MCF 10A (cell line): ENCODE results near the gene SLIT3. TPM values are rescaled to one million over a fixed set of nuclear protein-coding genes. Genes with fewer than 3 reads are reported as not detected.

Source experiments
- BruUV-seq: library from RNA; stranded (reverse); fragments of 400-500 nt; replicated peaks from 2 replicates; lab custom pipeline; 2021; lab: Mats Ljungman, UMichigan
- CTCF ChIA-PET: fragments of 300-600 bp; sonication (Branson Sonifier 250); formaldehyde crosslinking; extraction: SDS; loops from one replicate; lab custom pipeline; 2021; ENCODE audit warnings: antibody characterized with exemption, inconsistent platforms; lab: Yijun Ruan, JAX
- POLR2A ChIA-PET: fragments of 300-600, 350-650 bp; sonication (Branson Sonifier 250); formaldehyde crosslinking; extraction: SDS; loops from one replicate; lab custom pipeline; 2020; ENCODE audit warnings: antibody characterized with exemption, inconsistent platforms; lab: Yijun Ruan, JAX
- DNase-seq: peaks from one replicate; pipeline ENCODE4 v3.0.0-alpha.2; 2018; ENCODE audit not compliant: unreplicated experiment
- H3K27ac Mint-ChIP-seq: one replicate; pipeline ENCODE4 v1.8.0; 2022; ENCODE audit warnings: mild to moderate bottlenecking, low read depth, mixed read lengths; ENCODE audit not compliant: unreplicated experiment
- H3K27me3 Mint-ChIP-seq: one replicate; pipeline ENCODE4 v1.8.0; 2022; ENCODE audit warnings: mixed read lengths; ENCODE audit not compliant: insufficient read depth, unreplicated experiment
- H3K36me3 Mint-ChIP-seq: one replicate; pipeline ENCODE4 v1.8.0; 2022; ENCODE audit warnings: mild to moderate bottlenecking, moderate library complexity, mixed read lengths; ENCODE audit not compliant: insufficient read depth, unreplicated experiment
- H3K4me1 Mint-ChIP-seq: one replicate; pipeline ENCODE4 v1.8.0; 2022; ENCODE audit warnings: mixed read lengths; ENCODE audit not compliant: insufficient read depth, unreplicated experiment
- H3K4me3 Mint-ChIP-seq: one replicate; pipeline ENCODE4 v1.8.0; 2022; ENCODE audit warnings: mild to moderate bottlenecking, moderate library complexity, mixed read lengths; ENCODE audit not compliant: unreplicated experiment
- H3K9me3 Mint-ChIP-seq: one replicate; pipeline ENCODE4 v1.8.0; 2022; ENCODE audit warnings: mixed read lengths; ENCODE audit not compliant: unreplicated experiment
- CTCF ChIP-seq: fragments of 200-600 bp; IDR thresholded peaks from one replicate; pipeline ENCODE4 v1.8.0; 2022; ENCODE audit warnings: antibody characterized with exemption, mild to moderate bottlenecking; ENCODE audit not compliant: unreplicated experiment
- intact Hi-C: fragments of 100-400 bp; cut with micrococcal nuclease; formaldehyde crosslinking; loops from 2 replicates; pipeline ENCODE4 v1.14.1; 2022
- total RNA-seq: library from RNA; stranded (reverse); gene quantifications from 2 replicates; pipeline ENCODE4 v1.2.3, GENCODE V29; 2022

SLIT3 gene
- total RNA-seq, 1 experiment from 2014 or later: 0.89 TPM

GRCh38 chr5:168796000-168796399, 504.9 kb downstream of the SLIT3 start:
- H3K27ac Mint-ChIP-seq: no peak overlapping the region
- H3K4me3 Mint-ChIP-seq: no peak overlapping the region
- no peak for DNase-seq
- intact Hi-C loops: no loop called here
- no peaks in the 10 kb centered on the region for H3K9me3 Mint-ChIP-seq
- H3K4me1 Mint-ChIP-seq: no peaks in the 10 kb centered on the region
- CTCF ChIA-PET: interaction anchor here (0.7 kb wide), 1 partner anchor 92 kb away, joined by 3 read pairs; no protein-coding TSS in a partner anchor
- POLR2A ChIA-PET: no interaction called here
- TF ChIP-seq CTCF: no peak
- BruUV-seq: no TSS peak
- H3K36me3 Mint-ChIP-seq: no peaks in the 10 kb centered on the region
- H3K27me3 Mint-ChIP-seq: no peaks in the 10 kb centered on the region

DNA sequence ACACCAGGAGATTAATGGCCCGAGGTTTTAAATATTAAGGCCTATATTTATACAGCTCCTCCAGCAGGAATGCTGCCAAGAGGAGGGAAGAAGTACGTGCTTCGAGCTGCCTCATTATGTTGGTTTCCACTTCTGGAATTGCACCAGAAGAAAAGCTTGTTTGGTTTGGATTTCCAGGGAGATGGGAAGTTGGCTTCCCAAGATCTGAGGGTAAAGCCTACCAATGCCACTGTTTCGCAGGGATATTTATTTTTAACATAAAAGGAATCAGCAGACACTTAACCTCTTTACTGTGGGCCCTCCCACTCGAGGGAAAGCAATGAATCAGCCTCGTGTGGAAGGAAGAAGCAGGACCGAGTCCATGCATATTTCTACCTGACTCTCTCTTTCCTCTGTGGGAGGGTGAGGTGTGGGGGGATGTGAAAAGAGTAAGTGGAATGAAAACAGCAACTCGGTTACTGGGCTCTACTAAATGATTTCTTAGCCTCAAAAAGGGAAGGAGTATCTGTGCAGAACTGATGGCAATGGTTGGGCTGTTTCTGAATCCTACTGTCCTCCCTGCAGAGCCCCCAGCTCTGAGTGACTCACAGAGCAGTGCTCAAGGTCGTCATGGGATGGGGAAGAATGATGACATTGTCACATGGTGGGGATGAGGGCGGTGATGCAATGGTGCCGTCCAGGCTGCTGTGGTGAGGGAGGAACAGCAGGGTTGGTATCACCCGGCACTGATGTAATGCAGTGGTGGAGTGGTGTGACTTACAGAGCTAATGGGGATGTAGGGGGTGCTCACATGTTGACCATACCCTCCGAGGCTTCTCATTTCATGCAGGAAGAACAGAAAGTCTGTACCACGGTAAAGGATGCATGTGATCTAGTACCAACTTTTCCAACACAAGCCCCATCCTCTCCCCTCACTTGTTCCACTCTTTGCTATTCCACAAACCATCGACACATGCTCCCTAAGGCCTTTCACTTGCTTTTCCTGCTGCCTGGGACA, 506.8 kb downstream of the SLIT3 start:
- BruUV-seq: no TSS peak
- intact Hi-C loops: no loop called here
- no peaks in the 10 kb centered on the region for H3K27me3 Mint-ChIP-seq
- H3K4me1 Mint-ChIP-seq: no peaks in the 10 kb centered on the region
- H3K9me3 Mint-ChIP-seq: no peaks in the 10 kb centered on the region
- ChIA-PET POLR2A (no interaction called here), CTCF (interaction anchor here (0.6 to 1.6 kb wide), 4 partner anchors 23 to 1306 kb away, joined by 3 to 4 read pairs (median 3); no protein-coding TSS in a partner anchor)
- peak; percentile 27 for DNase-seq
- H3K4me3 Mint-ChIP-seq: no peak overlapping the region
- H3K27ac Mint-ChIP-seq: no peak overlapping the region
- no peak for TF ChIP-seq CTCF
- no peaks in the 10 kb centered on the region for H3K36me3 Mint-ChIP-seq

DNA sequence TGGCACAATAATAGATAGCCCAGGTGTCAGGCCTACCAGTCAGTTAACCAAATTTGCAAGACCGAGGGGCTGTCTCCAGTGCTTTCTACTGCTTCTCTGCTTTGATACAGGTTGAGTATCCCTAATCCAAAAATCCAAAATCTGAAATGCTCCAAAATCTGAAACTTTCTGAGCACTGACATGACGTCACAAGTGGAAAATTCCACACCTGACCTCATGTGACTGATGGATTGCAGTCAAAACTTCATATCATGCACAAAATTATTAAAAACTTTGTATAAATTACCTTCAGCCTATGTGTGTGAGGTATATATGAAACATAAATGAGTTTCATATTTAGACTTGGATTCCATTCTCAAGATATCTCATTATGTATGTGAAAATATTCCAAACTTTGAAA, 508.3 kb downstream of the SLIT3 start:
- CTCF ChIA-PET: no interaction called here
- no TSS peak for BruUV-seq
- DNase-seq: no peak
- H3K27me3 Mint-ChIP-seq: no peaks in the 10 kb centered on the region
- H3K27ac Mint-ChIP-seq: no peak overlapping the region
- no peaks in the 10 kb centered on the region for H3K4me1 Mint-ChIP-seq
- no peaks in the 10 kb centered on the region for H3K36me3 Mint-ChIP-seq
- no peak for TF ChIP-seq CTCF
- H3K4me3 Mint-ChIP-seq: no peak overlapping the region
- no peaks in the 10 kb centered on the region for H3K9me3 Mint-ChIP-seq
- intact Hi-C loops: no loop called here
- POLR2A ChIA-PET: no interaction called here

DNA sequence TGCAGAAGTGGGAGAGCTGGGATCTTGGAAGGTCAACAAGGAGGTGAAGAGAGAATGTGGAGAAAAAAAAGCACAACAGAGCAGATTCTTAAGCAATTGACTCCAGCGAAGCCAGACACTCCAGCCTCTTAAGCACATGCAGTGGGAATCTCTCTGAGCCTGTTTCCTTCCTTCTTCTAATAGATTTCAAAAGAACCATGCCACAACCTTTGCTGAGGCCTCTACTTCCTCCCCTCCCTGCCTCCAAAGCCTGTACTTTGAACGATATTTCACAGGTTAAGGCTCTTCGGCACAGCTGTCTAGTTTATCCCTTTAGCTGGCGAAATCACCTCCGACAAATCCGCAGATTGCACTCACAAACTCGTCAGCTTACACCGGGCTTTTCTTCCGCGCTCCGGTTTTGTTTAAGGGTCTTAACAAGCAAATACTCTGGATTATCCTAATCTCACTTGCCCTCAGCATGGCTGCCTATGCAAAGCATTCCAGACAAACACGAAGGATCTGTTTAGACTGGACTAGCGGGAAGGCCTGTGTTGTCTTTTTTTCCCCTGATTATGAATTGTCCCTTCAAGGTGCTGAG, 510.2 kb downstream of the SLIT3 start:
- TF ChIP-seq CTCF: no peak
- H3K4me1 Mint-ChIP-seq: no peaks in the 10 kb centered on the region
- CTCF ChIA-PET: interaction anchor here (0.6 to 0.8 kb wide), 3 partner anchors 32 to 156 kb away, joined by 3 read pairs; no protein-coding TSS in a partner anchor

More for the DNA sequence above, 510.2 kb downstream of the SLIT3 start:
- BruUV-seq: no TSS peak
- H3K9me3 Mint-ChIP-seq: no peaks in the 10 kb centered on the region
- H3K27ac Mint-ChIP-seq: no peak overlapping the region
- POLR2A ChIA-PET: no interaction called here
- DNase-seq: no peak
- no peaks in the 10 kb centered on the region for H3K36me3 Mint-ChIP-seq
- intact Hi-C loops: no loop called here
- no peaks in the 10 kb centered on the region for H3K27me3 Mint-ChIP-seq
- H3K4me3 Mint-ChIP-seq: no peak overlapping the region
